ENCODE measurements around the gene C1QTNF5.

C1QTNF5 gene

GRCh38 chr11:119338318-119338890 lies 2.3 kb downstream of the C1QTNF5 start:
- in situ Hi-C loops (cut with MboI; ENCODE audit: low sequenced_read_pairs), result no loop called here

GRCh38 chr11:119337581-119338317 lies 2.9 kb downstream of the C1QTNF5 start:
- in situ Hi-C loops (cut with MboI; ENCODE audit: low sequenced_read_pairs), result no loop called here

- in situ Hi-C loops (cut with MboI; ENCODE audit: low sequenced_read_pairs), result no loop called here
Measured at GRCh38 chr11:119336744-119337469, 3.8 kb downstream of the C1QTNF5 start.

- in situ Hi-C loops (cut with MboI; ENCODE audit: low sequenced_read_pairs), result no loop called here
Measured at GRCh38 chr11:119335655-119336543, 4.8 kb downstream of the C1QTNF5 start.

GRCh38 chr11:119335091-119335654 lies 5.5 kb downstream of the C1QTNF5 start:
- in situ Hi-C loops (cut with MboI; ENCODE audit: low sequenced_read_pairs), result no loop called here

- in situ Hi-C loops (cut with MboI; ENCODE audit: low sequenced_read_pairs), result no loop called here
Measured at GRCh38 chr11:119334174-119334930, 6.3 kb downstream of the C1QTNF5 start, which contains the start of gene RNF26. TSS of gene RNF26 (plus strand) at chr11:119334527. CDS start at chr11:119335123, 596 bp downstream.

GRCh38 chr11:119332111-119332765 lies 8.4 kb downstream of the C1QTNF5 start:
- in situ Hi-C loops (cut with MboI; ENCODE audit: low sequenced_read_pairs), result no loop called here

- in situ Hi-C loops (cut with MboI; ENCODE audit: low sequenced_read_pairs), result no loop called here
Measured at GRCh38 chr11:119330237-119330636, 10.4 kb downstream of the C1QTNF5 start.

- in situ Hi-C loops (cut with MboI; ENCODE audit: low sequenced_read_pairs), result no loop called here
Measured at GRCh38 chr11:119329320-119329719, 11.4 kb downstream of the C1QTNF5 start.

GRCh38 chr11:119324189-119324588 lies 16.5 kb downstream of the C1QTNF5 start:
- in situ Hi-C loops (cut with MboI; ENCODE audit: low sequenced_read_pairs), result no loop called here

- in situ Hi-C loops (cut with MboI; ENCODE audit: low sequenced_read_pairs), result no loop called here
Measured at GRCh38 chr11:119323532-119324033, 17.1 kb downstream of the C1QTNF5 start.

- in situ Hi-C loops (cut with MboI; ENCODE audit: low sequenced_read_pairs), result no loop called here
Measured at GRCh38 chr11:119322921-119323531, 17.7 kb downstream of the C1QTNF5 start.

- in situ Hi-C loops (cut with MboI; ENCODE audit: low sequenced_read_pairs), result no loop called here
Measured at GRCh38 chr11:119322360-119322739, 18.3 kb downstream of the C1QTNF5 start.

GRCh38 chr11:119320776-119321524 lies 19.7 kb downstream of the C1QTNF5 start:
- in situ Hi-C loops (cut with MboI; ENCODE audit: low sequenced_read_pairs), result no loop called here

GRCh38 chr11:119320240-119320775 lies 20.4 kb downstream of the C1QTNF5 start:
- in situ Hi-C loops (cut with MboI; ENCODE audit: low sequenced_read_pairs), result no loop called here

GRCh38 chr11:119319700-119320239 lies 20.9 kb downstream of the C1QTNF5 start:
- in situ Hi-C loops (cut with MboI; ENCODE audit: low sequenced_read_pairs), result no loop called here

GRCh38 chr11:119319136-119319699 lies 21.5 kb downstream of the C1QTNF5 start:
- in situ Hi-C loops (cut with MboI; ENCODE audit: low sequenced_read_pairs), result no loop called here

Data from HL-60/S4 treated with retinoic acid at 250 ng/mL for 4 days and 3 days (cell line).